Kidney (tissue), 14 donors: ENCODE measurements around the gene CHRNB4. TPM values are rescaled to one million over a fixed set of nuclear protein-coding genes. Genes with fewer than 3 reads are reported as not detected.
A peak's percentile ranks its signal among the peaks of the same experiment; 100 is the strongest.

ENCODE experiments used
- DNase-seq, 5 donors: peaks; one replicate each; pipeline ENCODE4 v3.0.0-alpha.2; 2013 to 2020
- FAIRE-seq: peaks from 2 replicates; lab custom pipeline; 2012; peaks lifted over from hg19 to GRCh38; lab: Jason Lieb, UNC
- H3K27ac ChIP-seq, 2 donors: one replicate each; pipeline ENCODE4 v1.7.0; 2013; ENCODE audit warnings: low read depth in 2 of 2, low read length in 2 of 2, inconsistent platforms in 1 of 2
- H3K27me3 ChIP-seq: one replicate; pipeline ENCODE4 v1.7.1; 2013; ENCODE audit warnings: low read length, inconsistent platforms; ENCODE audit not compliant: control insufficient read depth, insufficient read depth
- H3K36me3 ChIP-seq, 3 donors: one replicate each; pipeline versions ENCODE4 v1.7.0 to v1.7.1; 2013; ENCODE audit warnings: low read length in 3 of 3, control low read depth in 1 of 3, inconsistent platforms in 1 of 3; ENCODE audit not compliant: insufficient read depth in 3 of 3, control insufficient read depth in 2 of 3
- H3K4me1 ChIP-seq, 3 donors: one replicate each; pipeline versions ENCODE4 v1.7.0 to v1.7.1; 2013; ENCODE audit warnings: low read length in 3 of 3, inconsistent platforms in 1 of 3, low read depth in 1 of 3; ENCODE audit not compliant: control insufficient read depth in 2 of 3, insufficient read depth in 2 of 3
- H3K4me3 ChIP-seq, 3 donors: one replicate each; pipeline versions ENCODE4 v1.7.0 to v1.8.1; 2013; ENCODE audit warnings: low read length in 3 of 3, control low read depth in 1 of 3, inconsistent platforms in 1 of 3
- H3K9ac ChIP-seq, 3 donors: one replicate each; pipeline versions ENCODE4 v1.7.0 to v1.7.1; 2013; ENCODE audit warnings: low read length in 3 of 3, control low read depth in 1 of 3, inconsistent platforms in 1 of 3
- H3K9me3 ChIP-seq, 3 donors: one replicate each; pipeline versions ENCODE4 v1.7.0 to v1.7.1; 2013; ENCODE audit warnings: low read length in 3 of 3, control low read depth in 1 of 3, inconsistent platforms in 1 of 3; ENCODE audit not compliant: control insufficient read depth in 2 of 3, insufficient read depth in 1 of 3
- CTCF ChIP-seq: IDR thresholded peaks from 3 replicates; pipeline ENCODE4 v1.5.1; 2012; ENCODE audit warnings: mild to moderate bottlenecking, moderate library complexity, borderline replicate concordance; ENCODE audit not compliant: insufficient read depth; ENCODE audit errors: extremely low read depth
- intact Hi-C: fragments of 100-400 bp; cut with DNase I; formaldehyde crosslinking; loops from one replicate; pipeline ENCODE4 v1.11.1; 2022
- polyA plus RNA-seq: library from polyadenylated mRNA; stranded (reverse); fragments of 350-450 nt; fragmentation: Illumina TruSeq; extraction: RNeasy Lipid Tissue Mini Kit (QIAGEN cat#74804); gene quantifications from one replicate; pipeline ENCODE4 v1.2.3, GENCODE V29; 2014; ENCODE audit warnings: low read depth, low replicate concordance; ENCODE audit not compliant: insufficient read depth
- total RNA-seq: library from RNA; stranded (reverse); fragmentation: NEBNext Ultra II Directional; extraction: Animal tissue kit (Norgen Biotek cat#: 25700); gene quantifications from one replicate; pipeline ENCODE4 v1.2.1, GENCODE V29; 2021
- donor health status: control.
- donor health status: control.
- donor health status: control.
- donor health status: control.
- donor health status: control.
- donor health status: DM: yes; HTN: yes; CAD: no.
- donor health status: Normal renal cell carcinoma (clear cell type).

CHRNB4 gene
- total and polyA plus RNA-seq, 2 donors from 2014 or later = 0.13 to 0.32 TPM

GRCh38 chr15:78675206-78675605 is 34.2 kb upstream of the CHRNB4 start:
- intact Hi-C loops = no loop called here

GRCh38 chr15:78673917-78674444 is 33.0 kb upstream of the CHRNB4 start:
- intact Hi-C loops = no loop called here
- Histone ChIP-seq H3K9ac (no peak overlapping the region), H3K9me3 (no peaks in the 10 kb centered on the region), H3K27ac (no peak overlapping the region), H3K27me3 (no peaks in the 10 kb centered on the region), H3K36me3 (no peaks in the 10 kb centered on the region), H3K4me3 (no peak overlapping the region), H3K4me1 (peaks cover 7 to 13% (median 11%) of the 10 kb centered on the region in 3 donors)
- no peak for TF ChIP-seq CTCF
- DNase-seq (peak in 1 of 5 donors; percentile 25), FAIRE-seq (no peak)

More at GRCh38 chr15:78675206-78675605, 34.2 kb upstream of the CHRNB4 start:
- TF ChIP-seq CTCF = no peak
- Histone ChIP-seq H3K36me3 (no peaks in the 10 kb centered on the region), H3K9ac (no peak overlapping the region), H3K27me3 (no peaks in the 10 kb centered on the region), H3K27ac (no peak overlapping the region), H3K4me1 (peaks cover 7 to 13% (median 11%) of the 10 kb centered on the region in 3 donors), H3K4me3 (no peak overlapping the region), H3K9me3 (no peaks in the 10 kb centered on the region)
- FAIRE-seq = no peak
- DNase-seq = peak in 1 of 5 donors; percentile 25

GRCh38 chr15:78673476-78673875 is 32.5 kb upstream of the CHRNB4 start:
- H3K27ac ChIP-seq = no peak overlapping the region
- H3K4me3 ChIP-seq = no peak overlapping the region
- no peaks in the 10 kb centered on the region for H3K9me3 ChIP-seq
- no peak overlapping the region for H3K9ac ChIP-seq
- FAIRE-seq (no peak), DNase-seq (no peak)
- intact Hi-C loops = no loop called here
- H3K4me1 ChIP-seq = peaks cover 7 to 13% (median 11%) of the 10 kb centered on the region in 3 donors
- TF ChIP-seq CTCF = no peak
- no peaks in the 10 kb centered on the region for H3K27me3 ChIP-seq
- no peaks in the 10 kb centered on the region for H3K36me3 ChIP-seq
